Motor neuron (in vitro differentiated cells): Measurements from ENCODE around the gene GPR84. TPM values are rescaled to one million over a fixed set of nuclear protein-coding genes. Genes with fewer than 3 reads are reported as not detected.

Source experiments
- ATAC-seq, 8 experiments: fragments of 200-7000 bp; cut with Tn5 transposase; replicated peaks in 6 of 8; 2 replicates each; pipeline ENCODE4 v1.8.0; 2021; ENCODE audit warnings: mild to moderate bottlenecking in 8 of 8, moderate library complexity in 8 of 8
- H3K27ac ChIP-seq, 2 donors: fragments of 250-450 bp; sonication (Bioruptor Pico); 2 replicates each; pipeline ENCODE4 v1.9.0; 2021; ENCODE audit warnings: antibody characterized with exemption in 2 of 2, mild to moderate bottlenecking in 2 of 2, moderate library complexity in 1 of 2
- H3K4me1 ChIP-seq, 2 donors: fragments of 250-450 bp; sonication (Bioruptor Pico); replicated peaks in 1 of 2; 2 replicates each; pipeline ENCODE4 v1.6.1; 2021; ENCODE audit warnings: antibody characterized with exemption in 2 of 2, mild to moderate bottlenecking in 2 of 2, moderate library complexity in 1 of 2
- H3K4me3 ChIP-seq, 5 donors: fragments of 250-450 bp; sonication (Bioruptor Pico); 2 replicates each; pipeline ENCODE4 v1.9.0; 2021; ENCODE audit warnings: antibody characterized with exemption in 5 of 5, mild to moderate bottlenecking in 5 of 5, moderate library complexity in 4 of 5
- WGBS, 10 experiments: fragments of 450-650 bp; shearing (Covaris generic); methylation state at CpG; one replicate each; pipeline ENCODE4 v1.0.0; 2022; 5-methylcytosine and 5-hydroxymethylcytosine counted together
- in situ Hi-C, 9 experiments: fragments of 400-800 bp; cut with MboI; loops; one replicate each; pipeline ENCODE4 v1.15.0; 2021; ENCODE audit warnings: low sequenced_read_pairs in 9 of 9, low pct_unique_long_range_greater_than_20kb in 2 of 9; ENCODE audit not compliant: unreplicated experiment in 9 of 9
- total RNA-seq, 8 experiments: library from RNA; unstranded; fragments of 300-600 nt; gene quantifications; 2 replicates each; pipeline versions ENCODE4 v1.2.3 to v1.2.4, GENCODE V29; 2022

GPR84 gene
- total RNA-seq, 8 experiments from 2014 or later = 0.14 to 0.76 (median 0.31) TPM; not detected in 1

DNA sequence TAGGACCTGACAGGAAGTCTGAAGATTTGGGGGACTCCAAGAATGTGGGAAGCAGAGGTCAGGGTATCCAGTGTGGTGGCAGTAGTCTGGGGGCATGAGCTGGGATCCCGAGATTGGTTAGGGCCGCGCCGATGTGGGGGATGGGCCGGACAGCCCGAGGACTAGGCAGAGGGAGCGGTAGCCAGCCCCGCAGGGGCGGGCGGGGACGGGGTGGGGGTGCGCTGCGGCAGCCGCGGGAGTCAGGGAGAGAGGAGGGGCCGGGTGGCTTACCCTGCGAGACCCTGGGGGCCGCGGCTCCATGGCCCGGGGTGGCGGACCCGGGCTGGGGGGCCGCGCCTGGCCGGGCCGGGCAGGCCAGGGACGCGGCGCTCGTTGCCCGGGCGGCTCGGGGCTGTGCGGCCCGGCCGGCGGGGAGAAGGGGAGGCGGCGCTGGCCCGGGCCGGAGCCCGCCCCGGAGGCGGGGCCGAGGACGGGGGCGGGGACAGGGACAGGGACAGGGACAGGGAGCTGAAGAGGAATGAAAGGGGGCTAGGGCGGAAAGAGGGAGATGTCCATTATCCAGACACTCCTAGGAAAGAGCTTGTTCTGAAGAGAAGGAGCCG lies 14.6 kb upstream of the GPR84 start:
- in situ Hi-C loops = loop anchor here in 1 of 9 experiments (25.0 kb wide), 1 partner anchor 367 kb away; the partner anchor contains the start of genes HOXC8 and HOXC9
- Histone ChIP-seq H3K4me3 (peak overlapping the region; percentile 44 to 61 (median 51)), H3K27ac (no peak overlapping the region), H3K4me1 (peaks cover 9% of the 10 kb centered on the region in 2 donors)
- ATAC-seq = peak; percentile 44 to 93 (median 90)
- no CpG with 5 or more reads among the region's 49 CpGs for WGBS, 10 experiments

DNA sequence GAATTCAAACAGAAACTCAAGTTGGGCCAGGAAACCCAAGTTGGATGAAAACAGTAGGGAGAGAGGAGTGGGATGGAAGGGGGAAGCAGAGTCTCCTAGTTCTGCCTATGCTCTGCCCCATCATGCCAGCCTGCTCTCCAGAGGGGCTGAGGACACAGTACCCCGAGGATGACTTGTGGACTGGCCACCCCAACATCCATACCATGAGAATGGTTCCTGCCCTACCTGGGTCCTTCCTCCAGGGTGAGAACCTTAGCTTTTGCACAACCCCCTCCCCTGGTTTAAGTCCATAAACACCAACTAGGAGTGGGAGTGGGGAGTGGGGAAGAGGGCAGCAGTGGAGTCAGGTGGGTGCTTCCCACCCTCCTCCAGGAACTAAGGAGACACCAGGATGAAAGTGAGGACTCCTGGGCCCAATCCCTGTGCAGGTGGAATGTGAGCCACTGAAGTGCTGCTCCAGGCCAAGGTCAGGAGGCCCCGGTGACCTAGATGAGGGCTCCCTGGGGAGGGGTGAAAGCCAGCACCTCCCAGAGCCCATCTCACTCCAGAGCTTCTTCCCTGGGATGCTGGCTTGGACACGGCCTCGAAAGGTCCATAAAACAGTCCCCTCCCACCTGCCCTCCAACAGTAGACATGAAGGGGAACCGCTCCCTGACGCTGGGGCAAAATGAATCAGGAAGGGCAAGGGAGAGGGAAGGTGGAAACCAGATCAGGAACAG lies 13.7 kb upstream of the GPR84 start:
- peaks cover 9% of the 10 kb centered on the region in 2 donors for H3K4me1 ChIP-seq
- in situ Hi-C loops = loop anchor here in 1 of 9 experiments (25.0 kb wide), 1 partner anchor 366 kb away; the partner anchor contains the start of genes HOXC8 and HOXC9
- no peak for ATAC-seq
- no CpG with 5 or more reads among the region's 6 CpGs for WGBS, 10 experiments
- H3K27ac ChIP-seq = no peak overlapping the region
- peak overlapping the region in 3 of 5 donors; percentile 44 to 61 (median 53) for H3K4me3 ChIP-seq

DNA sequence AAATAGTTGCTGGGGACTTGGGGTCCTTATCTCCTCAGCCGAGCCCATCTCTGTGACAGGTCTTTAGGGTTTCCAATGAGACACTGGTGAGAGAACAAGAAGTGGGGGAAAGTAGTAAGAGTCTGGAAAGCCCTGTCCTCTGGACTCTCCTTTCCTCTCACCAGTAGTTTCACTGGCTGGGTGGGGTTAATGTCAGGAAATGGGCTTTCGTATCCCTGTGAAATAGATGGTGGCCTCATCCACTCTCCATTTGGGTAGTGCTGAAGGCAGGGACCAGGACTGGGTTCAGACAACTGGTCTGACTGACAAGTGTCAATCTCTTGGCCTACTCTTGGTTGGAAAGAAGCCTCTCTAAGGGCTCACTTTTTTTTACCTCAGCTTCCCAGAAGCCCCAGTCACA lies 12.7 kb upstream of the GPR84 start:
- H3K4me1 ChIP-seq = peaks cover 9 to 10% of the 10 kb centered on the region in 2 donors
- H3K27ac ChIP-seq = no peak overlapping the region
- WGBS, 10 experiments = 0 to 100% (median 100%) methylated on average over 1 to 2 of the region's 2 CpGs; no CpG with 5 or more reads in 5 of the 10 experiments
- in situ Hi-C loops = loop anchor here in 1 of 9 experiments (25.0 kb wide), 1 partner anchor 365 kb away; the partner anchor contains the start of genes HOXC8 and HOXC9
- no peak overlapping the region for H3K4me3 ChIP-seq
- peak in 2 of 8 experiments; percentile 21 for ATAC-seq

DNA sequence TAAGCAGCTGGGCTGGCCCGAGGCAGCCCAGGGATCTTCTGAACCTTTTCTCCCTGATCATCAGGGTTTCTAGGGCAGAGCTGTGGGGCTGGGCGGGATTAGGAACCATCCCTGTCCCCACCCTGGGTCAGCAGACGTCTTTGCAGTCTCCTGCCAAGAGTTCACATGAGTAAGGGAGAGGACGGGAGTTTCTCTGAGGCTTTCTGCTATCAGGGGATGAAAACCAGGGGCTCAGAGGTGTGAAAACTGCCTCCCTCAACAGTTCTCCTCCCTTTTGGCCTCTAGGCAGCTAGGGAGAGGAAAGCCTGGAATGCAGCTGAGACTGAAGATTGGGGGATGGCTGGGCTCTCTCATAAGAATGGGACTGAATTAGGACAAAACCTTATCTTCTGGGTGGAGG lies 12.3 kb upstream of the GPR84 start:
- peak in 2 of 8 experiments; percentile 34 to 46 for ATAC-seq
- Histone ChIP-seq H3K4me1 (peaks cover 11 to 13% of the 10 kb centered on the region in 2 donors), H3K4me3 (no peak overlapping the region), H3K27ac (no peak overlapping the region)
- in situ Hi-C loops = loop anchor here in 1 of 9 experiments (25.0 kb wide), 1 partner anchor 364 kb away; the partner anchor contains the start of genes HOXC8 and HOXC9
- 0 to 100% (median 70%) methylated on average over 1 to 2 of the region's 4 CpGs; no CpG with 5 or more reads in 4 of the 10 experiments for WGBS, 10 experiments

- WGBS, 10 experiments = 0 to 100% (median 60%) methylated on average over 1 of the region's 2 CpGs; no CpG with 5 or more reads in 7 of the 10 experiments
- H3K4me1 ChIP-seq = peaks cover 16 to 25% of the 10 kb centered on the region in 2 donors
- H3K27ac ChIP-seq = no peak overlapping the region
- ATAC-seq = no peak
- in situ Hi-C loops = loop anchor here in 1 of 9 experiments (25.0 kb wide), 1 partner anchor 363 kb away; the partner anchor contains the start of genes HOXC8 and HOXC9
- H3K4me3 ChIP-seq = no peak overlapping the region
Observed at GRCh38 chr12:54375259-54375579, 10.9 kb upstream of the GPR84 start.

GRCh38 chr12:54374562-54375258 lies 10.4 kb upstream of the GPR84 start:
- no peak for ATAC-seq
- H3K27ac ChIP-seq = no peak overlapping the region
- in situ Hi-C loops = loop anchor here in 4 of 9 experiments (25.0 kb wide), 4 partner anchors 112 to 362 kb away; partner anchors contain the start of genes HOXC8 (in 3 of the 4), HOXC9 (in 3 of the 4), HOXC5 (in 1 of the 4) and HOXC6 (in 1 of the 4)
- no peak overlapping the region for H3K4me3 ChIP-seq
- peaks cover 21 to 28% of the 10 kb centered on the region in 2 donors for H3K4me1 ChIP-seq
- WGBS, 10 experiments = 14 to 80% (median 49%) methylated on average over 1 to 2 of the region's 2 CpGs; no CpG with 5 or more reads in 6 of the 10 experiments

DNA sequence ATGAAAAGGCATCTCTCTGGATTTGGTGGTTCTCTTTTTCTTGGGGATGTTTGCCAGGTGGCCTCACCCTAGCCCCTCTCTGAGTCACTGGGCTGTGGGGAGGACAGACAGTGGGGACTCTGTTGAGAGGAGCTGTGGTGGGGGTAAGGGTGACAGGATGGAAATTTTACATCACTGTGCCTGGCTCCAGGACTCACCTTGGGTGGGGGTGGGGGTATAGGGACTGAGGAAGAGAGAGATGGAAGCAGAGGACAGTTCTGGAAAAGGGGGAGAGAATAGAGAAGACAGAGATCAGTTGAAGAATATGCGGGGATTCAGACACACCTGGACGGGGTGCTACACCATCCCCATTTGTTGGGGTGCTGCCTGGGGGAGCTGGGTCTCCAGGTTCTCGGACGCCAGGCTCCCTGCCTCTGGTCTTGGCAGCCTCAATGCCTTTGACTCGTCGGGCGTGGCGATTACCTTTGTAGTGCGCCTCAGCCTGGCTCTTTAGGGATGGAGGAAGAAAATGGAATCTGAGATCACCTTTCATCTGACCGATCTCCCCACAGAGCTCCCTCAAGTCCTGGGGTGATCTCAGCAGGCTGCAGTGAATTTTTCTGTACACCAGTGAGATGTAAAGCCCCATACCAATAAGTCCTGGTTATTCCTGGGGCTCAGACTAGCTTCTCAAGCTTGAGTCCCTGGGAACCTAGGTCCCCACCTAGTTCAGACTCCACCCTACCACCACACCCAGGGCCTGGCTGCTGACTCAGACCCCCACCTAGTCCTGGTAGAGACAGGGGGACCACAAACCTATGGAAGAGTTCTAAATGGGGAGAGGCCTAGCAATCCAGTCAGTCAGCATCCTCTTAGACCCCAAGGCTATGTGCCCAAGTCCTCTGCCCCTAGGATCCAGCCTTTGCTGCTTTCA lies 9.6 kb upstream of the GPR84 start:
- WGBS, 10 experiments = 60 to 88% (median 88%) methylated on average over 1 to 4 of the region's 10 CpGs; no CpG with 5 or more reads in 7 of the 10 experiments
- in situ Hi-C loops = loop anchor here in 3 of 9 experiments (25.0 kb wide), 4 partner anchors 112 to 362 kb away; partner anchors contain the start of genes HOXC8 (in 2 of the 3), HOXC9 (in 2 of the 3), HOXC5 (in 1 of the 3) and HOXC6 (in 1 of the 3)
- peak in 1 of 8 experiments; percentile 0 for ATAC-seq
- H3K4me3 ChIP-seq = no peak overlapping the region
- H3K4me1 ChIP-seq = peaks cover 26 to 33% of the 10 kb centered on the region in 2 donors
- H3K27ac ChIP-seq = no peak overlapping the region

GRCh38 chr12:54372113-54372806 lies 8.0 kb upstream of the GPR84 start:
- no peak overlapping the region for H3K4me3 ChIP-seq
- peaks cover 18 to 30% of the 10 kb centered on the region in 2 donors for H3K4me1 ChIP-seq
- no peak overlapping the region for H3K27ac ChIP-seq
- 40 to 100% (median 89%) methylated on average over 1 to 4 of the region's 8 CpGs; no CpG with 5 or more reads in 5 of the 10 experiments for WGBS, 10 experiments
- in situ Hi-C loops = loop anchor here in 3 of 9 experiments (25.0 kb wide), 4 partner anchors 110 to 360 kb away; partner anchors contain the start of genes HOXC8 (in 2 of the 3), HOXC9 (in 2 of the 3), HOXC5 (in 1 of the 3) and HOXC6 (in 1 of the 3)
- ATAC-seq = peak in 1 of 8 experiments; percentile 15

DNA sequence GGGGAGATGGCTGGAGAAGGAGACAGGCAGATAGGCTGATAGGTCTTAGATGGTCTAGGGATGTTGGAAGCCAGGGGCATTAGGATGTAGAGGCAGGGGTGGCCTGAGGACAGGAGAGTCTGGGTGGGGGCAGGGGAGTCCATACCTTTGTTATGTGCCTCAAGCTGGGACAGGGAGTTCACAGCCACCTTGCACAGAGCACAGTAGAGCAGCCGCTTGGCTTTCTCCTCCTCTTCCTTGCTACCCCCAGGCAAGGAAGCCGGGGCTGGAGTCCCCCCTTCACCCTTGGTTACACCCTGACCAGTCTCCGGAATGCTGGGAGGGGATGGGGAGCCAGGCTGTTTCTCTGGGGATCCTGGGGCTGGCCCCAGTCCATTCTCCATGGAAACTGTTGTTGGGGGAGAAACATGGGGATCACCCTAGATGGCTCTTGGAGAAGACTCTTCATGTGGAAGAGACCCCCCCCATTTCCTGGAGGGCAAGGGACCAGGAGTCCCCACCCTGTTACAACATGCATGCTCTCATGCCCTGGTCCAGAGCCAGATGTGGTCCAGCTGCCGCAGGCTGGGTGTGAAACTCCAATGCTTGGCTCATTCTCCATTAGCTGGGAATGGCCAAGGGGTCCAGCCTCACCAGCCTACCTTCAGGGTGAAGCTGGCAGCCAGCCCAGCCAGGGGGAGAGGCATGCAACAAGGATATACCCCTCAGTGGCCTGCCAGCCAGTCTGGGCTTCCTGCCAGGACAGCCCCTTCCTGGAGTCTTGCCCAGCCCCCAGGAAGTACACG lies 7.2 kb upstream of the GPR84 start:
- in situ Hi-C loops = loop anchor here in 3 of 9 experiments (25.0 kb wide), 4 partner anchors 109 to 359 kb away; partner anchors contain the start of genes HOXC8 (in 2 of the 3), HOXC9 (in 2 of the 3), HOXC5 (in 1 of the 3) and HOXC6 (in 1 of the 3)
- ATAC-seq = peak in 3 of 8 experiments; percentile 15 to 51 (median 15)
- 71 to 80% (median 74%) methylated on average over 1 to 4 of the region's 5 CpGs; no CpG with 5 or more reads in 7 of the 10 experiments for WGBS, 10 experiments
- no peak overlapping the region for H3K27ac ChIP-seq
- H3K4me1 ChIP-seq = peaks cover 18 to 30% of the 10 kb centered on the region in 2 donors
- no peak overlapping the region for H3K4me3 ChIP-seq

GRCh38 chr12:54370171-54370730 lies 6.0 kb upstream of the GPR84 start:
- peak; percentile 34 to 86 (median 82) for ATAC-seq
- Histone ChIP-seq H3K4me3 (peak overlapping the region; percentile 1 to 26 (median 12)), H3K4me1 (peaks cover 18 to 30% of the 10 kb centered on the region in 2 donors), H3K27ac (no peak overlapping the region)
- in situ Hi-C loops = loop anchor here in 3 of 9 experiments (25.0 kb wide), 4 partner anchors 108 to 358 kb away; partner anchors contain the start of genes HOXC8 (in 2 of the 3), HOXC9 (in 2 of the 3), HOXC5 (in 1 of the 3) and HOXC6 (in 1 of the 3)
- no CpG with 5 or more reads among the region's 44 CpGs for WGBS, 10 experiments
